Vagina (tissue), 2 donors: ENCODE results near the gene CTSW. TPM values are rescaled to one million over a fixed set of nuclear protein-coding genes. Genes with fewer than 3 reads are reported as not detected.
A peak's percentile ranks its signal among the peaks of the same experiment; 100 is the strongest.

Source experiments
- DNase-seq, 2 donors: peaks; one replicate each; pipeline ENCODE4 v3.0.0-alpha.2; 2017; ENCODE audit errors: extremely low spot score in 2 of 2
- H3K27ac ChIP-seq: fragments of 200-600 bp; sonication (generic); one replicate; pipeline ENCODE4 v1.5.1; 2019
- H3K27me3 ChIP-seq: fragments of 200-600 bp; sonication (generic); one replicate; pipeline ENCODE4 v1.5.1; 2019
- H3K36me3 ChIP-seq, 2 donors: fragments of 200-600 bp; sonication (generic); one replicate each; pipeline ENCODE4 v1.5.1; 2017 to 2019
- H3K4me1 ChIP-seq: fragments of 200-600 bp; sonication (generic); one replicate; pipeline ENCODE4 v1.5.1; 2019
- H3K4me3 ChIP-seq, 2 donors: fragments of 200-600 bp; sonication (generic); 1 replicate in 1 of 2; 2 replicates in 1 of 2; pipeline ENCODE4 v1.5.1; 2016 to 2019
- H3K9me3 ChIP-seq: fragments of 200-600 bp; sonication (generic); one replicate; pipeline ENCODE4 v1.5.1; 2019
- CTCF ChIP-seq, 3 experiments: fragments of 450-650 bp in 2 of 3; fragments of 200-600 bp in 1 of 3; sonication (generic) in 1 of 3; IDR thresholded peaks; one replicate each; pipeline ENCODE4 v1.5.1; 2017 to 2019; ENCODE audit warnings: antibody characterized with exemption in 3 of 3, mild to moderate bottlenecking in 2 of 3, moderate library complexity in 2 of 3
- POLR2A ChIP-seq, 2 donors: fragments of 450-650 bp; IDR thresholded peaks; one replicate each; pipeline ENCODE4 v1.6.1; 2017; ENCODE audit warnings: antibody characterized with exemption in 2 of 2, mild to moderate bottlenecking in 2 of 2, moderate library complexity in 2 of 2
- POLR2AphosphoS5 ChIP-seq, 2 donors: sonication (generic); formaldehyde crosslinking; IDR thresholded peaks; one replicate each; pipeline ENCODE4 v1.9.0; 2017; ENCODE audit warnings: antibody characterized with exemption in 2 of 2, mild to moderate bottlenecking in 2 of 2, low read depth in 1 of 2; ENCODE audit not compliant: insufficient read depth in 1 of 2
- intact Hi-C: fragments of 100-400 bp; cut with DNase I; formaldehyde crosslinking; loops from one replicate; pipeline ENCODE4 v1.15.1; 2023
- total RNA-seq: library from RNA; depleted of rRNA; stranded (reverse); fragments of >200 nt; gene quantifications from one replicate; pipeline ENCODE4 v1.2.3, GENCODE V29; 2016

The CTSW gene
- total RNA-seq, 1 donor from 2014 or later, result 0.74 TPM

GRCh38 chr11:65919141-65919572 is 39.5 kb downstream of the CTSW start, which contains the start of gene DRAP1:
Gene DRAP1 (plus strand): TSS chr11:65919426. CDS start chr11:65919502, 76 bp downstream.
- Histone ChIP-seq H3K4me3 (peak within 1 kb of the TSS; percentile 92), H3K4me1 (peaks cover 60% of the 10 kb centered on the region), H3K36me3 (peaks cover 0 to 19% of the 10 kb centered on the region in 2 donors), H3K9me3 (no peaks in the 10 kb centered on the region), H3K27ac (peak within 1 kb of the TSS; percentile 93), H3K27me3 (no peaks in the 10 kb centered on the region)
- intact Hi-C loops, result loop anchor here (2.0 to 5.0 kb wide), 2 partner anchors 28 to 37 kb away; partner anchors contain the start of gene CCDC85B
- DNase-seq, result peak in 1 of 2 donors; percentile 98
- TF ChIP-seq POLR2A (IDR thresholded peaks at IDR 0.05) (peak in 1 of 2 donors; percentile 89), CTCF (IDR thresholded peaks at IDR 0.05) (peak in 1 of 3 experiments; percentile 31), POLR2AphosphoS5 (IDR thresholded peaks at IDR 0.05; ENCODE audit: insufficient read depth in 1 of 2, low read depth in 1 of 2) (peak; percentile 47)

- no peak for DNase-seq
- no peaks in the 10 kb centered on the region for H3K27me3 ChIP-seq
- no peaks in the 10 kb centered on the region for H3K9me3 ChIP-seq
- peak overlapping the region; percentile 88 for H3K27ac ChIP-seq
- intact Hi-C loops, result loop anchor here (2.0 to 5.0 kb wide), 3 partner anchors 29 to 43 kb away; partner anchors contain the start of genes CCDC85B and SART1
- peak overlapping the region; percentile 72 to 92 for H3K4me3 ChIP-seq
- TF ChIP-seq POLR2A (IDR thresholded peaks at IDR 0.05) (no peak), CTCF (IDR thresholded peaks at IDR 0.05) (no peak), POLR2AphosphoS5 (IDR thresholded peaks at IDR 0.05; ENCODE audit: insufficient read depth in 1 of 2, low read depth in 1 of 2) (no peak)
- peaks cover 54% of the 10 kb centered on the region for H3K4me1 ChIP-seq
- H3K36me3 ChIP-seq, result peaks cover 0 to 19% of the 10 kb centered on the region in 2 donors
These were observed 40.1 kb downstream of the CTSW start for GRCh38 chr11:65919573-65920371.

GRCh38 chr11:65920372-65920802 is 40.8 kb downstream of the CTSW start:
- no peak for TF ChIP-seq POLR2AphosphoS5 (IDR thresholded peaks at IDR 0.05; ENCODE audit: insufficient read depth in 1 of 2, low read depth in 1 of 2)
- TF ChIP-seq CTCF (IDR thresholded peaks at IDR 0.05), result no peak
- TF ChIP-seq POLR2A (IDR thresholded peaks at IDR 0.05), result no peak
- peak overlapping the region; percentile 88 for H3K27ac ChIP-seq

GRCh38 chr11:65921033-65921555 is 41.5 kb downstream of the CTSW start:
- intact Hi-C loops, result loop anchor here (5.0 kb wide), 1 partner anchor 41 kb away; the partner anchor contains the start of gene SART1
- no peaks in the 10 kb centered on the region for H3K27me3 ChIP-seq
- no peak overlapping the region for H3K27ac ChIP-seq
- H3K36me3 ChIP-seq, result peaks cover 0 to 19% of the 10 kb centered on the region in 2 donors
- peaks cover 41% of the 10 kb centered on the region for H3K4me1 ChIP-seq
- DNase-seq, result no peak
- TF ChIP-seq CTCF (IDR thresholded peaks at IDR 0.05) (no peak), POLR2A (IDR thresholded peaks at IDR 0.05) (no peak), POLR2AphosphoS5 (IDR thresholded peaks at IDR 0.05; ENCODE audit: insufficient read depth in 1 of 2, low read depth in 1 of 2) (no peak)
- H3K4me3 ChIP-seq, result peak overlapping the region in 1 of 2 donors; percentile 72
- no peaks in the 10 kb centered on the region for H3K9me3 ChIP-seq

More at GRCh38 chr11:65920372-65920802, 40.8 kb downstream of the CTSW start:
- peaks cover 48% of the 10 kb centered on the region for H3K4me1 ChIP-seq
- H3K4me3 ChIP-seq, result peak overlapping the region; percentile 72 to 92
- H3K36me3 ChIP-seq, result peaks cover 0 to 19% of the 10 kb centered on the region in 2 donors
- no peaks in the 10 kb centered on the region for H3K9me3 ChIP-seq
- intact Hi-C loops, result loop anchor here (5.0 kb wide), 1 partner anchor 42 kb away; the partner anchor contains the start of gene SART1
- H3K27me3 ChIP-seq, result no peaks in the 10 kb centered on the region
- no peak for DNase-seq
